ENCODE data around the gene CHAC2.
"Not testable (repeated sequence)": the region's sequence is repeated elsewhere in the genome, so short reads cannot be mapped to it uniquely, and the experiment has no call there.

Gene CHAC2

DNA sequence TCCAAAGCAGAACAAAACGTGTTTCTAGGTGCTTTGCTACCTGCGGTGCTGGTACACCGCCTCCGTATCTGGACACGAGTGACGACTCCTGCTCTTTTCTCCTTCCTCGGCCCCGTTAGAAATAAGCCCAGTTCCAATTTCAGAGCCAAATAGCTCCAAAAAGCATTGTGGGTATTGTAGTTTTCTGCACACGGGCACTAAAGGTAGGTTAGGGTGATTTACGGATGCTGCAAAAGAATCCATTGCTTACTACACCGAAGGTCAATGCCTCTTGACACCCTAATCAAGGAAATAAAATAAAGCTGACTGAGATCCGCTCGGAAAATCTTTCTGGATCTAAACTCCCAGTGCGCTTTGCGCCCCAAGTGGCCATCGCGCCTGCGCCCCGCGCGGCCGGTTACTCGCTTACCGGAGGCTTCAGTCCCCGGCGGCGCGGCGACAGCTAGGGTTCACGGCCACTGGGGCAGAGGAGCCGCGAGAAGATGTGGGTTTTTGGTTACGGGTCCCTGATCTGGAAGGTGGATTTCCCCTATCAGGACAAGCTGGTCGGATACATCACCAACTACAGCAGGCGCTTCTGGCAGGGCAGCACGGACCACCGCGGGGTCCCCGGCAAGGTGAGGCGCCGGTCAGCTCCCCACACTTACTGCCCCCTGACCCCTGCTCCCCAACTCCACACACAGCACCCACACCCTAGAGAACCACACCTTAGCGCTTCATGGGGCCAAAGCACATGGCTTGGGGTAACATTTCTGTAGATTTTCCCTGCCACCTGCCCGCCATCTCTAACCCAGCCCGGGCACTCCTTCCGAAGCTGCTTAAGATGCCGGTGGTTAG is at the start of gene CHAC2:
CHAC2 (plus strand) TSS at position 400 of the 837 bp plus-strand sequence; CDS start at position 483, 83 bp downstream.
- DNase-seq: peak; percentile 70

DNA sequence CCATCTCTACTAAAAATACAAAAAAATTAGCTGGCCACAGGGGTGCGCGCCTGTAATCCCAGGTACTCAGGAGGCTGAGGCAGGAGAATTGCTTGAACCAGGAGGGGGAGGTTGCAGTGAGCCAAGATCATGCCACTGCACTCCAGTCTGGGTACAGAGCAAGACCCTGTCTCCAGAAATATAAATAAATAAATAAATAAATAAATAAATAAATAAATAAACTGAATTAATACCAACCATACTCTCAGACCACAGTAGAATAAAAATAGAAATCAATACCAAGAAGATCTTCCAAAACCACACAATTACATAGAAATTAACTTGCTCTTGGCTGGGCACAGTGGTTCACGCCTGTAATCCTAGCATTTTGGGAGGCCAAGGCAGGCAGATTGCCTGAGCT is 46.7 kb upstream of the CHAC2 start:
- not testable (repeated sequence) for DNase-seq

DNA sequence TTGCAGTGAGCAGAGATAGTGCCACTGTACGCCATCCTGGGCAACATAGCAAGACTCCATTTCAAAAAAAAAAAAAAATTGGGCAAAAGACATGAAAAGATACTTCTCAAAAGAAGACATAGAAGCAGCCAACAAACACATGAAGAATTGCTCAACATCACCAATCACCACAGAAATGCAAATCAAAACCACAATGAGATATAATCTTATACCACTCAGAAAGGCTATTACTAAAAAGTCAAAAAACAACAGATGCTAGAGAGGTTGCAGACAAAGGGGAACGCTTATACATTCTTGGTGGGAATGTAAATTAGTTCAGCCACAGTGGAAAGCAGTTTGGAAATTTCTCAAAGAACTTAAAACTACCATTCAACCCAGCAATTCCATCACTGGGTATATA is 43.1 kb upstream of the CHAC2 start:
- no peak for DNase-seq

DNA sequence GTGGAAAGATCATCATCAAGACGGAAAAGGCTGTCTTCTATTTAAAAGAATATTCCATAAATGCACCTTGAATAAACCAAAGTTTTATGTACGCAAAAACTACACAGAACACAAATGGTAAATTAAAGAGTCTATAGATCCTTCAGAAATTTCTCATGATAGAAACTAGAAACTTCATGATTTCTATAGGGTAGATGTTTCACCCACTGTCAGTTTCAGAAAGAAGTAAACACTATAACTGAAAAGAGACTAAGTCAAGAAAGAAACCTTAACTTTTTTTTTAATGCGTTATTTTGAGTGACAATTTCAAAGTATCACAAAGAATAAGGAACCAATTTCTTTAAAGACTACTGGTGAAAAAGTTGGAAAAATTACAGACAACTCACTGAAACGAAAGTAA is 41.9 kb upstream of the CHAC2 start:
- DNase-seq: no peak

DNA sequence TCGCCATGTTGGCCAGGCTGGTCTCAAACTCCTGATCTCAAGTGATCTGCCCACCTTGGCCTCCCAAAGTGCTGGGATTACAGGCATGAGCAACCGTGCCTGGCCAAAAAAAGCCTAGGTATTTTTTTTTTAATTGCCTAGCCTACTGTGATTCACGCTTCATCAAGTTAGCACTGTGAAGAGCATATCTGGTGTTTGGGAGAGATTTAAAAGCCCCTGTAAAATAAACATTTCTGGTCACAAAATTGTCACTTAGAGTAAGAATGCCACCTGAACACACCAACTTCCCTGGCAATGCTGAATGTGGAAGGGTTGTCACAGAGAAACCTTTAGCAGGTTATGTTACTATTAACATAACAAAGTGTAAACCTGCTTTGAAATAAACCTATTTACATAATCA is 39.7 kb upstream of the CHAC2 start:
- DNase-seq: no peak

DNA sequence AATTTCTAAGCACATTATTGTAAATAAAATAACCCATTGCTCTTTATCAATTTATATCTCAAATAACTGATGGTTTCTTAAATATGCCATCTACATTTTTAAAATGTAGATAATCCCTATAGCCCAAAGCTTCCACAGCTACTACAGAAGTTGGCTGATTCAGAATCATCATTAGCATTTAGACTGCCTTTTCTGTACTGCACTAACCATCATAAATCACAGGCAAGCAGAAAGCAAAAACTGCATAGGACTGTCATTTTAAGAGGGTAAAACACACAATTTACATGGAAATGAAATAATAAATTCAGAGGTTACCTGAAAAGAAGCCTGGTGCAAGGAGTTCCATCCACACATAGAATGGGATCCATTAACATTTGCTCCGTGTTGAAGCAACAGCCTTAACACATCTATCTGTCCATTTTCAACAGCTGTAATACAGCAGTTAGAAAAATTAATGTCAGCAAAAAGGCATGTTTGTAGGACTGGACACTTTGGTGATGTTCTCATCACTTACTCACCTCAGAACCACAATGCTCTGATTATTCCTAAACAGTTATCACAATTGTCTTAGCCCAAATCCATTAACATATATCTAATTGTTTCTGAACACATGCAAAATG is 38.4 kb upstream of the CHAC2 start:
- DNase-seq: no peak

GRCh38 chr2:53737091-53737490 is 30.5 kb upstream of the CHAC2 start:
- no peak for DNase-seq

GRCh38 chr2:53739032-53739431 is 28.6 kb upstream of the CHAC2 start:
- no peak for DNase-seq

GRCh38 chr2:53740170-53740569 is 27.4 kb upstream of the CHAC2 start:
- peak; percentile 6 for DNase-seq

GRCh38 chr2:53744395-53745065 is 23.1 kb upstream of the CHAC2 start:
- no peak for DNase-seq

DNA sequence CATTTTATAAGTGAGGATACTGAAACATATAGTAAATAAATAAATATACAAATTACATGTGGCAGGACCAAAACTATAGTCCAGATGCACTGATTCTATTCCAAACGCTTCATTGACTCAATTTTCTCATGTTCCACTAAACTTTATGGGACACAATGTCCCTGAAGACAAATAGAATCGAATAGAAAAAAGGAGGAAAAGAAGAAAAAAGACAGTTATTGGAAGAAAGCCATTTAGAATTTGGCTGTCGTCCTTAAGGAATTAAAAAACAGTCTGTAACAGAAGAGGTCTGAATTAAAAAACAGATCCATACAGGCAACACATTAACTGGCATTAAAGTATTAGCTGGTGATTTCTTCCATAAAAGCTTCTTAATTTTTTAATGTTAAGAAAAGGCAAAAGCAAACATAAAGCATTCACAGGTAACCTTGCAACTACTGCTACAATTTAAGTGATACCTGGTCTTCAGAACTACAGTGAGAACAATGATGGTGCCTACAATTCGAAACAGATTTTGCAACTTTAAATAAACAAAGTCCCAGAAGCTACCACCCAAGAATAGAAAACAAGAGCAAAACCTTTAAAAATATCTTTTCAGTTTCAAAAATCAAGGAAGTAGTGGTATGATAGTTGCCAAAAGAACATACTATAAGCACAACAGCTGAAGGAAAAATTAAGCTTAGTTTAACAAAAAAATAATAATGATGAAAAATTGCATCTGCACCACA is 17.4 kb upstream of the CHAC2 start:
- DNase-seq: no peak

- DNase-seq: no peak
Observed at GRCh38 chr2:53751728-53752127, 15.9 kb upstream of the CHAC2 start.

GRCh38 chr2:53752385-53752784 is 15.2 kb upstream of the CHAC2 start:
- DNase-seq: no peak

GRCh38 chr2:53753041-53753440 is 14.6 kb upstream of the CHAC2 start:
- DNase-seq: no peak

GRCh38 chr2:53755121-53755520 is 12.5 kb upstream of the CHAC2 start:
- no peak for DNase-seq

GRCh38 chr2:53756644-53757043 is 11.0 kb upstream of the CHAC2 start:
- no peak for DNase-seq

DNA sequence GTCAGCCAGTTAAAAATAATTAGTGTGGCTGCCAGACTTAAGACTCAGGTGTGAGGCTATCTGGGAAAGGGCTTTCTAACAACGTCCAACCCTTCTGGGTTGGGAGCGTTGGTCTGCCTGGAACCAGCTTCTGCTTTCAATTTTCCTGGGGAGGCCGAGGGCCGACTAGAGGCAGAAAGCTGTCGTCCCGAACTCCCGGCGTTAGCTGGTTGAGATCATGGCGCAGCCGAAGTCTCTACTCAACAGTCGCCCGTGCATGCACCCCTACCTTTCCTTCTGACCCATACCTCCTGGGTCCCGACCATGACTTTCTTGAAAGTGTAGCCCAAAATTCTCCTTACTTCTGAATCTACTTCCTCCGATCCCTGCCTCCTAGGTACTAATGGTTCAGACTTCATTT is 10.4 kb upstream of the CHAC2 start:
- DNase-seq: not testable (repeated sequence)

- no peak for DNase-seq
Observed at GRCh38 chr2:53765767-53766166, 1.8 kb upstream of the CHAC2 start.

- DNase-seq: no peak
Observed at GRCh38 chr2:53768242-53768542, 588 bp downstream of the CHAC2 start.

- DNase-seq: no peak
Observed at GRCh38 chr2:53769318-53769945, 1.8 kb downstream of the CHAC2 start.

DNA sequence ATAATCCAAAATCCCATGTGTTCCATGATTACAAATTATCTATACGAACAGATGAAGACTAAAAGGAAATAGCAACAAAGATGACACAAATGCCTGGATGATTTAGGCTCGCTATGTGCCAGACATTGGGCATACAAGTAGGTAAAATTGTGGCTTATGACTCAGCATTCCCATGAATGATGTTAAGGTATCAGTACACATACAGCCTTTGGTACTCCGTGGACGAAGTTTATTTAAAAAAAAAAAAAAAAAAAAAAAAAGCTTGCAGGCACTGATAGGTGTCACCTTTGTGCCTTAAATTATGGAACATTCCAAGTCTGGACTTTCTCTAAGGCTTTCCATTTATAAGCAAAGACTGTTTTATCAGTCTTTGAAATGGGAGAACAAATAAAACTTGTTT is 2.7 kb downstream of the CHAC2 start:
- no peak for DNase-seq

DNA sequence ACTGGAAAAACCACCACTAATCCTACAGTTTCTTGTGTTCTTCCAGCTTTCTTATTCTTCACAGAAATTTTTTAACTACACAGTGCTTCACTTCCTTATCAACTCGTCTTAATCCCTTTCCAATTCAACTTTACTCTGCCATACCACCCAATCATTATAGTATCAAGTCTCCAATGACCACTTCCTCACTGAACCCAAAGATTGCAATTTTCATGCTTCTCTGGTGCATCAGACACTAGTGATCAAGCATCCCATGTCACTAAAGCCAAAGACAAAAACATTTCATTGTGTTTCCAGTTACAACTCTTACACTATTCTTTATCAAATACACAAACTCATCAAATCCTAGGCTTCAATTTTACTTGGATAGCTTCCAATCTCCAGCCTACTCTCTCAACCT is 9.5 kb downstream of the CHAC2 start:
- DNase-seq: no peak

- no peak for DNase-seq
Observed at GRCh38 chr2:53778536-53779162, 11.0 kb downstream of the CHAC2 start.

Measured in NCI-H1092 treated with DMSO at 0.1 percent for 48 hours (cell line).